Neural cell (in vitro differentiated cells): ENCODE results near the gene AADACL2.

Source experiments
- EP300 ChIP-seq: fragments of 450-650 bp; conservative IDR thresholded peaks from 2 replicates; pipeline ENCODE4 v1.6.1; 2014; ENCODE audit warnings: antibody characterized with exemption, mild to moderate bottlenecking, moderate library complexity; ENCODE audit not compliant: poor library complexity, severe bottlenecking
- EZH2 ChIP-seq: fragments of 200-600, 300-800 bp; shearing (Covaris generic), sonication (generic); IDR thresholded peaks from 2 replicates; pipeline ENCODE4 v1.6.1; 2014; ENCODE audit warnings: antibody characterized with exemption, low read length, borderline replicate concordance, mild to moderate bottlenecking; ENCODE audit not compliant: insufficient read depth, poor library complexity, severe bottlenecking
- POLR2AphosphoS5 ChIP-seq: IDR thresholded peaks from 2 replicates; pipeline ENCODE4 v1.6.1; 2012
- RAD21 ChIP-seq: fragments of 450-650 bp; conservative IDR thresholded peaks from 2 replicates; pipeline ENCODE4 v1.6.1; 2014; ENCODE audit warnings: antibody characterized with exemption, mild to moderate bottlenecking, moderate library complexity
- REST ChIP-seq: IDR thresholded peaks from 2 replicates; pipeline ENCODE4 v1.6.1; 2012; ENCODE audit warnings: borderline replicate concordance
- TAF1 ChIP-seq: IDR thresholded peaks from 2 replicates; pipeline ENCODE4 v1.6.1; 2012; ENCODE audit warnings: low read depth
- TF ChIP-seq, protein P1 (sequence below): fragments of 450-650 bp; IDR thresholded peaks from 2 replicates; pipeline ENCODE4 v1.5.1; 2014; ENCODE audit warnings: antibody characterized with exemption, mild to moderate bottlenecking, moderate library complexity; ENCODE audit not compliant: poor library complexity, severe bottlenecking

GRCh38 chr3:151750678-151751077 lies 17.0 kb downstream of the AADACL2 start:
- TF ChIP-seq, protein P1, sequence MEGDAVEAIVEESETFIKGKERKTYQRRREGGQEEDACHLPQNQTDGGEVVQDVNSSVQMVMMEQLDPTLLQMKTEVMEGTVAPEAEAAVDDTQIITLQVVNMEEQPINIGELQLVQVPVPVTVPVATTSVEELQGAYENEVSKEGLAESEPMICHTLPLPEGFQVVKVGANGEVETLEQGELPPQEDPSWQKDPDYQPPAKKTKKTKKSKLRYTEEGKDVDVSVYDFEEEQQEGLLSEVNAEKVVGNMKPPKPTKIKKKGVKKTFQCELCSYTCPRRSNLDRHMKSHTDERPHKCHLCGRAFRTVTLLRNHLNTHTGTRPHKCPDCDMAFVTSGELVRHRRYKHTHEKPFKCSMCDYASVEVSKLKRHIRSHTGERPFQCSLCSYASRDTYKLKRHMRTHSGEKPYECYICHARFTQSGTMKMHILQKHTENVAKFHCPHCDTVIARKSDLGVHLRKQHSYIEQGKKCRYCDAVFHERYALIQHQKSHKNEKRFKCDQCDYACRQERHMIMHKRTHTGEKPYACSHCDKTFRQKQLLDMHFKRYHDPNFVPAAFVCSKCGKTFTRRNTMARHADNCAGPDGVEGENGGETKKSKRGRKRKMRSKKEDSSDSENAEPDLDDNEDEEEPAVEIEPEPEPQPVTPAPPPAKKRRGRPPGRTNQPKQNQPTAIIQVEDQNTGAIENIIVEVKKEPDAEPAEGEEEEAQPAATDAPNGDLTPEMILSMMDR, result no peak
- TF ChIP-seq EZH2 (no peak), POLR2AphosphoS5 (no peak), REST (no peak), RAD21 (no peak), EP300 (no peak), TAF1 (no peak)
